Smooth muscle cell (in vitro differentiated cells): ENCODE results near the gene GTF3A. TPM values are rescaled to one million over a fixed set of nuclear protein-coding genes. Genes with fewer than 3 reads are reported as not detected.

ENCODE experiments used
- polyA plus RNA-seq: library from polyadenylated mRNA; unstranded; fragments of >200 nt; fragmentation: Nextera tagmentation; extraction: Ambion mirVana; gene quantifications from 2 replicates; pipeline ENCODE4 v1.2.1, GENCODE V29; 2016
- small RNA-seq: library from RNA; depleted of rRNA; stranded (forward); fragments of <200 nt; gene quantifications from one replicate; pipeline ENCODE3, GENCODE V24; 2014
- total RNA-seq: library from RNA; depleted of rRNA; stranded (reverse); fragments of >200 nt; gene quantifications from 2 replicates; pipeline ENCODE4 v1.2.3, GENCODE V29; 2014

Gene GTF3A
- total and polyA plus RNA-seq, 2 experiments from 2014 or later, result 106 to 140 TPM

Small RNA genes within 50 kb of the gene (small RNA-seq; reads per million reads assigned to genes)
- not detected for gene RNY1P1

Other genes starting within 250 kb of the GTF3A start
- 1,167 and 1,191 TPM in 2 replicates for gene RPL21, start 173.1 kb upstream of the GTF3A start, total RNA-seq
- 361 and 374 TPM in 2 replicates for gene RPL21, start 173.1 kb upstream of the GTF3A start, polyA plus RNA-seq
- gene RASL11A, start 153.8 kb upstream of the GTF3A start, total RNA-seq, result 1.9 and 2.9 TPM in 2 replicates
- 0.30 TPM in 1 of 2 replicates, not detected in the other for gene RASL11A, start 153.8 kb upstream of the GTF3A start, polyA plus RNA-seq
- gene MTIF3, start 25.9 kb downstream of the GTF3A start, total RNA-seq, result 50.8 and 57.0 TPM in 2 replicates
- gene MTIF3, start 25.9 kb downstream of the GTF3A start, polyA plus RNA-seq, result 54.3 and 60.5 TPM in 2 replicates
- 7.3 and 11.7 TPM in 2 replicates for gene LNX2, start 195.9 kb downstream of the GTF3A start, total RNA-seq
- 4.8 and 5.5 TPM in 2 replicates for gene LNX2, start 195.9 kb downstream of the GTF3A start, polyA plus RNA-seq
- gene POLR1D, start 197.3 kb downstream of the GTF3A start, total RNA-seq, result 57.8 and 102 TPM in 2 replicates
- 45.7 and 61.3 TPM in 2 replicates for gene POLR1D, start 197.3 kb downstream of the GTF3A start, polyA plus RNA-seq